HG02571 (cell line): ENCODE data around the gene LDLRAD4.
A peak's percentile ranks its signal among the peaks of the same experiment; 100 is the strongest.
"Not testable (repeated sequence)": the region's sequence is repeated elsewhere in the genome, so short reads cannot be mapped to it uniquely, and the experiment has no call there.

Source experiments
- ATAC-seq: cut with Tn5 transposase; IDR thresholded peaks from one replicate; pipeline ENCODE4 v1.9.1; 2021; ENCODE audit warnings: mild to moderate bottlenecking, moderate library complexity; ENCODE audit not compliant: unreplicated experiment

Gene LDLRAD4

GRCh38 chr18:13604786-13605185 lies 386.2 kb downstream of the LDLRAD4 start:
- ATAC-seq, result no peak

GRCh38 chr18:13605477-13605876 lies 386.9 kb downstream of the LDLRAD4 start:
- no peak for ATAC-seq

- no peak for ATAC-seq
Observed at GRCh38 chr18:13605901-13606300, 387.3 kb downstream of the LDLRAD4 start.

GRCh38 chr18:13606604-13607254 lies 388.2 kb downstream of the LDLRAD4 start:
- ATAC-seq, result no peak

GRCh38 chr18:13608024-13608562 lies 389.5 kb downstream of the LDLRAD4 start:
- not testable (repeated sequence) for ATAC-seq

- ATAC-seq, result no peak
Observed at GRCh38 chr18:13608791-13609532, 390.4 kb downstream of the LDLRAD4 start.

- no peak for ATAC-seq
Observed at GRCh38 chr18:13610555-13611141, 392.1 kb downstream of the LDLRAD4 start.

- no peak for ATAC-seq
Observed at GRCh38 chr18:13611142-13611600, 392.6 kb downstream of the LDLRAD4 start.

- ATAC-seq, result peak; percentile 6
Observed at GRCh38 chr18:13611601-13612195, 393.1 kb downstream of the LDLRAD4 start.

- peak; percentile 50 for ATAC-seq
Observed at GRCh38 chr18:13612196-13612997, 393.8 kb downstream of the LDLRAD4 start.

- no peak for ATAC-seq
Observed at GRCh38 chr18:13613099-13613498, 394.5 kb downstream of the LDLRAD4 start.

GRCh38 chr18:13613591-13614501 lies 395.3 kb downstream of the LDLRAD4 start:
- no peak for ATAC-seq

GRCh38 chr18:13614641-13615288 lies 396.2 kb downstream of the LDLRAD4 start:
- no peak for ATAC-seq

- no peak for ATAC-seq
Observed at GRCh38 chr18:13615432-13615861, 396.9 kb downstream of the LDLRAD4 start.

- ATAC-seq, result no peak
Observed at GRCh38 chr18:13616041-13616440, 397.5 kb downstream of the LDLRAD4 start.

- ATAC-seq, result no peak
Observed at GRCh38 chr18:13616525-13617035, 398.0 kb downstream of the LDLRAD4 start.

GRCh38 chr18:13617826-13618515 lies 399.4 kb downstream of the LDLRAD4 start:
- no peak for ATAC-seq
